Measurements from ENCODE around the gene CCDC102A.

The CCDC102A gene

GRCh38 chr16:57517397-57518367, 18.7 kb downstream of the CCDC102A start:
- no peak for DNase-seq

- DNase-seq = no peak
Measured at GRCh38 chr16:57516773-57517172, 19.6 kb downstream of the CCDC102A start.

- DNase-seq = no peak
Measured at GRCh38 chr16:57516176-57516725, 20.1 kb downstream of the CCDC102A start.

- DNase-seq = no peak
Measured at GRCh38 chr16:57514791-57515600, 21.4 kb downstream of the CCDC102A start.

- no peak for DNase-seq
Measured at GRCh38 chr16:57514371-57514770, 22.0 kb downstream of the CCDC102A start.

GRCh38 chr16:57513371-57514102, 22.8 kb downstream of the CCDC102A start:
- no peak for DNase-seq

- no peak for DNase-seq
Measured at GRCh38 chr16:57512296-57513001, 23.9 kb downstream of the CCDC102A start.

GRCh38 chr16:57510016-57510871, 26.1 kb downstream of the CCDC102A start:
- DNase-seq = no peak

- no peak for DNase-seq
Measured at GRCh38 chr16:57509231-57509923, 27.0 kb downstream of the CCDC102A start.

GRCh38 chr16:57508035-57508425, 28.3 kb downstream of the CCDC102A start:
- DNase-seq = no peak

- no peak for DNase-seq
Measured at GRCh38 chr16:57507136-57508034, 29.0 kb downstream of the CCDC102A start.

GRCh38 chr16:57505169-57505568, 31.2 kb downstream of the CCDC102A start:
- DNase-seq = no peak

- no peak for DNase-seq
Measured at GRCh38 chr16:57504491-57504890, 31.9 kb downstream of the CCDC102A start.

- DNase-seq = no peak
Measured at GRCh38 chr16:57504001-57504400, 32.4 kb downstream of the CCDC102A start.

GRCh38 chr16:57503366-57503765, 33.0 kb downstream of the CCDC102A start:
- no peak for DNase-seq

- no peak for DNase-seq
Measured at GRCh38 chr16:57502048-57502775, 34.2 kb downstream of the CCDC102A start.

GRCh38 chr16:57501492-57501891, 34.9 kb downstream of the CCDC102A start:
- no peak for DNase-seq

GRCh38 chr16:57500578-57501111, 35.7 kb downstream of the CCDC102A start:
- no peak for DNase-seq
